NCI-H2029 (cell line): Measurements from ENCODE around the gene SFRP5.
A peak's percentile ranks its signal among the peaks of the same experiment; 100 is the strongest.

Source experiments
- DNase-seq: peaks from one replicate; lab custom pipeline; 2025; lab: John Stamatoyannopoulos, UW

The SFRP5 gene, protein sequence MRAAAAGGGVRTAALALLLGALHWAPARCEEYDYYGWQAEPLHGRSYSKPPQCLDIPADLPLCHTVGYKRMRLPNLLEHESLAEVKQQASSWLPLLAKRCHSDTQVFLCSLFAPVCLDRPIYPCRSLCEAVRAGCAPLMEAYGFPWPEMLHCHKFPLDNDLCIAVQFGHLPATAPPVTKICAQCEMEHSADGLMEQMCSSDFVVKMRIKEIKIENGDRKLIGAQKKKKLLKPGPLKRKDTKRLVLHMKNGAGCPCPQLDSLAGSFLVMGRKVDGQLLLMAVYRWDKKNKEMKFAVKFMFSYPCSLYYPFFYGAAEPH

GRCh38 chr10:97771913-97772823, at the start of gene SFRP5:
TSS of gene SFRP5 (minus strand) at chr10:97771999. CDS start at chr10:97771833, 166 bp downstream.
- DNase-seq: no peak

GRCh38 chr10:97820096-97820704, 48.4 kb upstream of the SFRP5 start:
- DNase-seq: no peak

DNA sequence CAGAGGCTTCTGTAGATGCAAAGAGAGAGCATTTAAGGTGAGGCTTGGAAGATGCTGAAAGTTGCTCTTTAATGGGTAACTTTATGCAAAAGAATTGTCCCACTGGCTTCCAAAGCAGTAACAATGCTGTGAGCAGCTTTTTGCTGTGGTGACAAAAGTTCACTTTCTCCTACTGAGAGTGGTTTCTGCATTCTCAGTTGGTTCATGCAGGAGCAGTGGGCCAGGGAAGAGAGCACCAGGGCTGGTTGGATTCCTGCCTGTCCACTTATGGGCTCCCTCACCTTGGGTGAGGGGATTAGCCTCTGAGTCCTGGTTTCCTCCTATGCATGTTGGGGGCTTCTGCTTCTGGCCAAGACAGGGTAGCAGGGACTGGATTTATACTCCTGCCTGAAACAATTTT, 46.8 kb upstream of the SFRP5 start:
- DNase-seq: no peak

DNA sequence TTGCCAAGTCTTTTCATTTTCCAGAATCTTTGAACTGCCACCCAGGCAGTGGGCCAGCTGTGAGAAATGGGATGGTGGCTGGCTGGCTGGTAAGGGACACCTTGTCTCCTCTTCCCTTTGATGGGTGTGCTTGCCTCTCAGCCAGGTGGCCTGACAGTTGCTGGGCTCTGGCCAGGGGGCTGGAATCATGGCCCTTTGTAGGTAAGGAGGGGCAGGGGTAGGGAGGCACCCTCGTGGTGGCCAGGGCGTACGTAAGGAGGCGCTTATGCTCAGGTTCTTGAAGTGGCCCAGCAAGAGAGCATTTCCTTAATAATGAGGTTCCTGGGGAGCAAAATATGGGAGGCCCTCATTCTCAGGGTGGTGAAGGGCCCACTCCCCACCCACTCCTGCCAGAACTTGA, 44.8 kb upstream of the SFRP5 start:
- DNase-seq: no peak

GRCh38 chr10:97814996-97815395, 43.2 kb upstream of the SFRP5 start:
- DNase-seq: no peak

- DNase-seq: no peak
Observed at GRCh38 chr10:97813311-97813710, 41.5 kb upstream of the SFRP5 start.

DNA sequence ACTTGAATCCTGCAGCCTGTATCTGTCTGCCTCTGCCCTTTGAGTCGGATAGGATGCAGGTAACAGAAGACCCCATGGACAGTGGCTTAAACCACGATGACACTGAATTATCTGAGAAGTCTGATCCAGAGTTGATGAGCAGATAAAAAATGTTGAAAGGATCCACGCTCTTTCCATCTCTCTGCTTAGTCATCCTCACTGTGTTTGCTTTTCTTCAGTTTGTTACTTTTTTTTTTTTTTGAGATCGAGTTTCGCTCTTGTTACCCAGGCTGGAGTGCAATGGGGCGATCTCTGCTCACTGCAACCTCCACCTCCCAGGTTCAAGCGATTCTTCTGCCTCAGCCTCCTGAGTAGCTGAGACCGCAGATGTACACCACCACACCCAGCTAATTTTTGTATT, 40.9 kb upstream of the SFRP5 start:
- no peak for DNase-seq

- no peak for DNase-seq
Observed at GRCh38 chr10:97811958-97812357, 40.2 kb upstream of the SFRP5 start.

DNA sequence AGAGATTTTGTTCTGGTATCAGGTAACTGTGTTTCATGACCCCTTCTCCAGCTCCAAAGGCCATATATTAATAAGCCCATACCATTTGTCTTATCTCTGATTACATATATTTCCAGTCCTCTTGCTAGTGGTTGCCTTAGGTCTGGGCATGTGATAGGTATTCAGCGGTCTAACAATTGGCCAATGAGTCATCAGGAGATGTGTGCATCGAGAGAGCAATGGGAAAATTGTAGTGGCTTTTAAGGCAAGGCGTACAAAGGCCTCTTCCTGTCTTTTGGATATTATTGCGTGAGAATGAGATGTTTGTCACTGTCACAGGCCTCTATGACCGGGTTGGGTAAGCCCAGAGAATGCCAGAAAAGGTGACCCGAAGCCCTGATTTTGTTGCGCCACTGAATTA, 38.6 kb upstream of the SFRP5 start:
- no peak for DNase-seq

DNA sequence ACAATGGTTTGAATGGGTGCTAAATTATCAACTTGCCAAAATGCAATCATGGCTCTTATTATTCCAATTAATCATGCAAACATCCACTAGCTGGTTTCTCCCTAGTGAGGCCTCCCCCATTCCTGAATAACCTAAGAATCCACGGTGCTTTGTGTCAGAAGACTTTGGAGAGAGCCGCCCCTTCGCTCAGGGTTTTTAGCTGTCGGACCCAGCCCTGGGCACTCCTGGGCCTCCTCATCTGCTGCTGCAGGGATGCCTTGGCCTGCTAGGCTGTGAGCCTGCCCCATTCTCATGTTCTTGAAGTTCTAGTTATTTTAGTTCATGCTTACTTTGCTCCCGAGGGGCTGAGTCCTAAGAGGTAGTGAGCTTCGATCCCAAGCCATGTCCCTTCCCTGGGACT, 34.1 kb upstream of the SFRP5 start:
- DNase-seq: no peak

DNA sequence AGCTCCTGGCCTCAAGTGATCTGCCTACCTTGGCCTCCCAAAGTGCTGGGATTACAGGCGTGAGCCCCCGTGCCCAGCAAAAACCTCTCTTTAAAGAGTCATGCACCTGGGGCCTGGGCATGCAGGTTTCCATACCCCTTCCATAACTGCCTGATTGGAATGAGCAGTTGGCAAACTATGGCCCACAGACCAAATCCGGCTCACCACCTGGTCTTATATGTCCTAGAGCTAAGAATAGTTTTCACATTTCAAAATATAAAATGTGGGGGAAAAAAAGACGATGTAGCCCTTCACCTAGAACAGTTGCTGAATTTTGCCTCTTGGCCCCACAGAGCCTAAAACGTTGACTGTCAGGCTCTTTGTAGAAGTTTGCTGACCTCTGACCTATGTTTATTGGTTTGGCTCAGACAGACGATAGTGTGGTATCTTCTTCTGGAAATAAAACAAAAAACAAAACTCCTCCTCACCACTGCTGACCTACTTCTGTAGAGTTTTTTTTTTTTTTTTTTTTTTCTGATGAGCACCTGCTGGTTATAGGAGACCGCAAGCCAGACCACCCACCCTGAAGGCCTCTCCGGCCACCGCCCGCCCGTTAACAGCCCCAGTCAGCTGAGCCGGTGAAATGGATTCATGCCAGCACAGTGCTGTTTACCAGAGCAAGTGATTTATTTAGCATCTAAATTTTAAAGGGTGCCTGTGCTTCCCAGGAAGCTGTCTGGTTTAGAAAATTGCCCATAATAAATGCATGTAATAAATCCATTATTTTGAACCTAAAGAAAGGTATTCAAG, 33.5 kb upstream of the SFRP5 start:
- no peak for DNase-seq

DNA sequence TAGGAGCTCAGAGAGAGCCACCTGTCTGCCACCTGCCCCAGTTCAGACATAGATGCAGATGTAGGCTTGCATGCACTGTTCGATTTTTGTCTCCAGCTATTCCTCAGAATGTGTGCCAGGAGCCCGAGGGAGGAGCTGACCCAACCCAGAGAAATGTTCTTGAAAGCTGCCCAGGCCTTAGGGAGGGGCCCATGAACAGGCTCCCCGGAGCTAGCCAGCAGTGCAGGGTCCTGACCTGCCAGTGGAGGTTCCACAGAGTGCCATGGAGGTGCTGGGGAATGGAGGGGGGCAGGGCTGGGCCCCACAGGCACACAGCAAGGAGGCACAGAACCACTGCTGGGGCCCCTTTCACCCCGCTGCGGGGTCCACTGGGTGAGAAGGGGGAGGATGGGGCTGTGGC, 29.6 kb upstream of the SFRP5 start:
- no peak for DNase-seq

DNA sequence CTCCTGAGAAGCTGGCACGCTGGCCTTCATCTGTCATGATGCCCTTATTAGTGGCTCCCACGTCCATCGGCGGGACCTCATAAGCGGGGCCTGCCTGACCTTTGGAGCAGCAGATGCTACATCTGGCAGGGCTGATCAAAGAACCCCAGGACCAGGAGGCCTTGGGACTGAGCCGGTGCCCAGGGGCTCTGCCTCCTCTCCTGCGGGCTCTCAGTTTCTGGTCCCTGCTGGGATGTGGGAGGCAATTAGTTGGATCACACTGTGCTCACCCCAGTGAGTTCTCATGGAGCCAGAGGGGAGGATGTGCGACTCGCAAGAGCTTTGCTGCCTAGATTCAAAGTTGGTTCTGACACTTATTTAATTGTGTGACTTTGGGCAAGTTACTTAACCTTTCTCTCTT, 28.7 kb upstream of the SFRP5 start:
- no peak for DNase-seq

GRCh38 chr10:97798958-97799610, 27.3 kb upstream of the SFRP5 start:
- DNase-seq: no peak

DNA sequence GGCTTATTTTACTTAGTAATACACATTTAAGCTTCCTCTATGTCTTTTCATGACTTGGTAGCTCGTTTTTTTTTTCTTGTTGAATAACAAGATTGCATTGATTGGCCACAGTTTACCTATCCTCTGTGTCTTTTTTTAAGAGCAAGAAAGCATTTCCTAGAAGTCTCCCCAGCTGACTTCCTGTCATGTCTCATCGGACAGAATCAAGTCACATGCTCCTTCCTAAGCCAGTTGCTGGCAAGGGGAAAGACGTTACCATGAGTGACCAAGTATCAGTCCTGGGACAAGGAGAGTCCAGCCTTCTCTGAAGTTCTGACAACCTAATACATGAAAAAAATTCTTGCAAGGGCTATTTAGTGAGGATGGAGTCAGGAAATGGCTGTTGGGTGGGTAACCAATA, 24.9 kb upstream of the SFRP5 start:
- no peak for DNase-seq

DNA sequence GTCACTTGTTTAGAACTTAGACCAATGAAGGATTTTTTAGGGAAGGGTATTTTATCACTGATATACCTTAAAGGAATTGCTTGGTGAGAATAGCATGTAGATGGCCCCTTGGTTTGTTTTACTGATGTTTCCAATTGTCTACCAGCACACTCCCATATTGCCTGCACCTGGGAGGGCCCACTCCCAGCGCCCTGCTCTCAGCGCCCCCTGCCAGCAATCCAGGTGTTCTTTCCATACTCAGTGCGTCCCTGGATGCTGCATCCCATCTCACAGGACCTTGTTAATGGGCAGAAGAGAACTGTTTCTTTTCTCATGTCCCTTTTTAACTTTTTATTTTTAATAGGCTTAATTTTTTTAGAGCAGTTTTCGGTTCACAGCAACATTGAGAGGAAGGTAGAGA, 24.1 kb upstream of the SFRP5 start:
- DNase-seq: no peak

DNA sequence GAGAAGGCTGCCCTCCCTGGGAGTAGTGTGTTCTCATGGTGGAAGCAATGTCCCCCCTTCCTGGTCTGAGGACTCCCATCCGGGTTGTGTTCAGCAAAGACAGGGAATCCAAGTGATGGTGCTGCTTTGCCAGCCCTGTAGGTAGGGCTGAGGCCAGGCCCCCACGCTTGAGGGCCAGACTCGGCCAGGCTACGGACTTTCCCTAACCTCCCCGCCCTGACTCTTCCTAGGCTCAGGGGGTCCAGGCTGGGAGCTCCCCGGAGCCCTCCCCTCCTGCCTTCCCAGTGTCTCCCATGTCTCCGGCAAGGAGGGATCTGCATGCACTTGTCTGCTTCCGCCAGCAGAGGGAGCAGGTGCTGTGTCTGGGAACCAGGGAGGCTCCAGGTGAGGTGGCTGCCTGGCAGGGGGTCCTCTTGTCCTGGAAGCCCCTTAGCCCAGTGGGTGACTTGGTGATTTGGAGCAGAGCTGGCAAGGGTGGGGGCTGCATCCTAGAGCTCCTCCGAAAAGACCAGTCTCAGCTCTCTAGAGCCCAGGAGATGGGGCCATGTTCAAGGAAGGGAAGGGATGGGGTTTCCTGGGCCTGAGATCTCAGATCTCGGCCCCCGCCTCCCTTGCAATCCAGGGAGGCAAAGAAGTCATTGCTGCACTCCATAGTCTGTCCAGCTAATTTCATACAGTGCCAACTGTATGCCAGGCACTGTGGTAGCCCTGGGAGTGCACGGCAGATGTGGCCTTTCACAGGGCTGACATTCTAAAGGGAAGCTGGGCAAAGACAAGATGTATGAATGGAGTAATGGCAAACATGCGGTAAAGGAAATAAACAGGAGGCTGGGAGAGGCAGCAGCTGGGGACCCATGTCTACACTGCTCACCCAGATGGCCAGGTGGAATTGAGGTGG, 20.3 kb upstream of the SFRP5 start:
- DNase-seq: peak; percentile 16

DNA sequence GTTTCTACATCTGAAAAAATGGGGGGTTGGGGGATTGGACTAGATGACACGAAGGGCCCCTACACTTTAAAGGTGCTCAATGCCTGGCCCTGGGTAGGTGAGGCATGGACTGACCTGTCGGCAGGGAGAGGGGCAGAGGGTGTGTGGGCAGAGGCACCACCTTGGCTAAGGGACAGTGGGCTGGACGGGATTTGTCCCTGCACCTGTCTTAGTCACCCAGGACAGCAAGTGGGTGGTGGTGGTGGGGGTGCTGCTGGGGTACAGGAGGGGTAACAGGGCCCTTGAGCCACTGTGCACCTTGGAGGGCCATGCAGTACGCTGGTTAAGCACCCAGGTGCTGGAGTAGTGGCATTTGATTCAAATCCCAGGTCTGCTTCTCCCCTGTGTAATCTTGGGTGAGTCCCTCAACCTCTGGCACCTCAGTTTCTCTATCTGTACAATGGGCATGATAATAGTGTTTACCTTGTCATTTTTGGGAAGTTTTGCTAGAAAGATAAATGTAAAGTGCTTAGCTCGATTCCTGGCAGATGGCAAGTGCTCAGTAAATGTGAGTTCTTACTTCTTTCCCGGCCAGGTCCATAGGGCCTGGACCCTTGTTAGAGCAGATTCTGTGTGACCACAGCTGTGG, 18.1 kb upstream of the SFRP5 start:
- no peak for DNase-seq

- DNase-seq: no peak
Observed at GRCh38 chr10:97788552-97789442, 17.0 kb upstream of the SFRP5 start.
